Fibroblast of lung (primary cell): Measurements from ENCODE around the gene PIP5K1C.

Experiments
- CTCF ChIP-seq, 2 donors: IDR thresholded peaks in 1 of 2; conservative IDR thresholded peaks in 1 of 2; 1 replicate in 1 of 2; 2 replicates in 1 of 2; pipeline ENCODE4 v1.5.1; 2011 to 2012; ENCODE audit warnings: low read length in 2 of 2, control low read depth in 1 of 2, inconsistent platforms in 1 of 2, low read depth in 1 of 2, mild to moderate bottlenecking in 1 of 2
- EZH2 ChIP-seq: IDR thresholded peaks from 2 replicates; pipeline ENCODE4 v1.5.1; 2012; ENCODE audit warnings: low read length, control low read depth, mild to moderate bottlenecking; ENCODE audit errors: missing control alignments

DNA sequence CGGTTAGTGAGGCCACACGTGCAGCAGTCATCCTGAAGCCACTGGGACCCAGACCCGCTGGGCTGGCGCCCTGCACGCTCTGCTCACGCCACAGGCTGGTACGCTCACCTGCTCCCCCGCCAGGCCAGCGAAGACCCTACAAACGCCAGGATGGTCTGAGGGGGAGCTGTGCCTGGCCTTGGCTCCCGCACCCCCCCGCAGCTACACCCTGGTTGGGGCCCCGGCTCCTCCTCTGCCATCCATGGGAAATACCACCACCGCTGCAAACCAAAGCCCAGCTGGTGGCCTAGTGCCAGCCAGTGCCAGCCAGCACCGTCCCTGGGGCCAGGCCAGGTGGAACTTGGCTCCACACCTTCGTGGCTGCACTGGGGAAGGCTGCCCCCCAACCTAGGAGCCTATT is 50.4 kb downstream of the PIP5K1C start:
- TF ChIP-seq CTCF (conservative IDR thresholded peaks at IDR 0.05 in 1 of 2, IDR thresholded peaks at IDR 0.05 in 1 of 2; ENCODE audit: low read depth in 1 of 2, low read length in 2 of 2): no peak
- no peak for TF ChIP-seq EZH2
